ENCODE data around the gene ACAP3.

Gene ACAP3

GRCh38 chr1:1307923-1308755 is at the start of gene ACAP3, which contains the start of gene PUSL1:
TSS of gene ACAP3 (minus strand) at chr1:1307930. CDS start at chr1:1307815, 115 bp downstream.
TSS of gene PUSL1 (plus strand) at chr1:1308597. CDS start at chr1:1308644, 47 bp downstream.
- DNase-seq: peak; percentile 86

- DNase-seq: no peak
Measured at GRCh38 chr1:1356796-1357401, 49.2 kb upstream of the ACAP3 start.

- DNase-seq: no peak
Measured at GRCh38 chr1:1356166-1356795, 48.6 kb upstream of the ACAP3 start.

- no peak for DNase-seq
Measured at GRCh38 chr1:1355416-1355815, 47.7 kb upstream of the ACAP3 start.

GRCh38 chr1:1354271-1355247 is 46.8 kb upstream of the ACAP3 start:
- no peak for DNase-seq

GRCh38 chr1:1353389-1354151 is 45.8 kb upstream of the ACAP3 start:
- DNase-seq: no peak

- DNase-seq: no peak
Measured at GRCh38 chr1:1352786-1353388, 45.2 kb upstream of the ACAP3 start.

GRCh38 chr1:1351511-1352427 is 44.0 kb upstream of the ACAP3 start:
- DNase-seq: no peak

- peak; percentile 73 for DNase-seq
Measured at GRCh38 chr1:1349256-1350012, 41.7 kb upstream of the ACAP3 start, which contains the start of gene DVL1. TSS of gene DVL1 (minus strand) at chr1:1349418. CDS start at chr1:1349065, 353 bp downstream.

- no peak for DNase-seq
Measured at GRCh38 chr1:1348420-1349255, 40.9 kb upstream of the ACAP3 start.

GRCh38 chr1:1347663-1348419 is 40.1 kb upstream of the ACAP3 start:
- DNase-seq: no peak

GRCh38 chr1:1347026-1347595 is 39.4 kb upstream of the ACAP3 start:
- DNase-seq: no peak

- DNase-seq: no peak
Measured at GRCh38 chr1:1346501-1346890, 38.8 kb upstream of the ACAP3 start.

GRCh38 chr1:1345860-1346500 is 38.2 kb upstream of the ACAP3 start:
- no peak for DNase-seq

GRCh38 chr1:1345384-1345783 is 37.7 kb upstream of the ACAP3 start:
- DNase-seq: no peak

- peak; percentile 47 for DNase-seq
Measured at GRCh38 chr1:1344655-1345361, 37.1 kb upstream of the ACAP3 start.

All from stimulated activated CD4-positive, alpha-beta T cell treated with anti-CD3 and anti-CD28 coated beads, Interleukin-12 subunit alpha, Interleukin-12 subunit beta, amount 100 ng/mL, for 4 hours (primary cell).